Middle frontal gyrus (tissue), 1 donor: ENCODE measurements around the gene TYROBP.
"Not testable (repeated sequence)": the region's sequence is repeated elsewhere in the genome, so short reads cannot be mapped to it uniquely, and the experiment has no call there.

Experiments
- DNase-seq: peaks from one replicate; pipeline ENCODE4 v3.0.0-alpha.2; 2015; ENCODE audit warnings: low spot score; ENCODE audit errors: extremely low spot score

TYROBP gene

GRCh38 chr19:35932291-35932936 is 24.3 kb upstream of the TYROBP start:
- DNase-seq: no peak

- no peak for DNase-seq
Measured at GRCh38 chr19:35931874-35932202, 23.7 kb upstream of the TYROBP start.

DNA sequence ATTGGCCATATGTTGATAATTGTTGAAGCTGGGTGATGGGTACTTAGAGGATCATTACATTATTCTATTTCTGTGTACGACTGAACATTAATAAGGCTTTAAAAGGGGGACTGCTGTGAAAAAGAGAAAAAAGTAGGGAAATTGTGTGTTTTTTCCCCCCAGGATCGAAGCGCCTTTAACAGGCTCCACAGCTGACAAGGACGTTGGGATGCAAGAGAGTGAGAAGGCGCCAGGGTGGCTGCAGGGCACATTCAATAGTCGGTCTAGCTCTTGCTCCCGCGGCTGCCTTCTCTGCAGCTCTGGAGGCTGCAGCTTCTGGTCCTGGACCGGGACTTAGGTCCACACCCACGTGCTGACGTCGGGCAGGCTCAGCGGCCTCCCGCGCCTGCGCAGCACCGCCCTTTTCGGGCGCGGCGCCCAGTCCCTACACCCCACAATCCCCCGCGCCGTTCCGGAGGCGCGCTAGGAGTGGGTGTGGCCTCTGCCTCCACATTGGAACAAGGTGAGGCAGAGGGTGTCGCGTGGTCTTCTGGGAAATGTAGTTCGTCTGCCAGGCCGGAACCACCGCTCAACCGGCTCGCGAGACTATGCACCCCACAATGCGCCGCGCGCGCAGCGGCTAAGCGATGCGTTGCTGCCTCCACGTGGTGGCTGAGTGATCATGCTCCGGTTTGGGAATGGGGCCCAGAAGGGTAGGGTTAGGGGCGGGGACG is 23.2 kb upstream of the TYROBP start:
- peak; percentile 97 for DNase-seq

DNA sequence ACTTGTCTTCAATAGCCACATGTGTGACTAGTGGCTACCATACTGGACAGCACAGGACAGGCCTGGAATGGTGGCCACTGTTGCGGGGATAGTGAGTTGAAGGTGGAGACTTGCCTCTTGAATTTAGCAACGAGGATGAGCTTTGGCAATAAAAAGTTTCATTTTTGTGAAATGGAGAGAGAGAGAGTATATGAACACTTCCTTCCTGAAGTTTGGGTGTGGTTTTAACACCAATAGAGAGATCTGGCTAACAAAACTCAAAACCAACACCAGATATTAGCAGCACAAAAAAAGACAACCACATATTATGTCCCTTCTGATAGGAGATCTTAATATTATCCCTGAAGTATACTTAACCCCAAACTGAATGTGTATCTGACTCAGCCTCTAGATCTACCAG is 21.8 kb upstream of the TYROBP start:
- no peak for DNase-seq

DNA sequence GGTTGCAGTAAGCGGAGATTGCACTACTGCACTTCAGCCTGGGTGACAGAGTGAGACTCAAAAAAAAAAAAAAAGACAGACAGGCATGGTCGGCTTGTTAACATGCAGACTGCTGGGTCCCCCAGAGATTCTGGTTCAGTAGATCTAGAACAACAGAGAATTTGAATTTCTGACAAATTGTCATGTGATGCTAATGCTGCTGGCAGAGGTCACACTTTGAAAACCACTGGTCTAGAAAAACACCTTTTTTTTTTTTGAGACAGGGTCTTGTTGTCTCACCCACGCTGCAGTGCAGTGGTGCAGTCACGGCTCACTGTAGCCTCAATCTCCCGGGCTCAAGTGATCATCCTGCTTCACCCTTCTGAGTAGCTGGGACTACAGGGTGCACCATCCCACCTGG is 20.4 kb upstream of the TYROBP start:
- DNase-seq: no peak

- no peak for DNase-seq
Measured at GRCh38 chr19:35925501-35925900, 17.4 kb upstream of the TYROBP start.

GRCh38 chr19:35921012-35921411 is 12.9 kb upstream of the TYROBP start:
- no peak for DNase-seq

- DNase-seq: no peak
Measured at GRCh38 chr19:35919306-35919705, 11.2 kb upstream of the TYROBP start.

DNA sequence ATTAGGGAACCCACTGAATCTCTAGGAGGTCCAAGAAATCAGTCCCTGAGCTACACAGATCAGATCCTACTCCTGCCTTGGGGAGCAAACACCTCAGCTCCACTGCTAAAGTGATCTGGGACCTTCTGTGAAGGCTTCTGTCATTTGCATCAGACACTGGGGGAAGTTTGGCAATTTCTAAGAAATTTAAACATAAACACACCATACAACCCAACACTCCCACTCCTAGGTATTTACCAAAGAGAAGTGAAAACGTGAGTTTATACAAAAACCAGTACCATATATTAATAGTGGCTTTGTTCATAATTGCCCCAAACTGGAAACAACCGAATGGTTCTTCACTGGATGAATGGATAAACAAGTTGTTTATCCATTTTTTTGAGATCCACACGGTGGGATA is 7.3 kb upstream of the TYROBP start:
- DNase-seq: no peak

GRCh38 chr19:35913589-35913988 is 5.5 kb upstream of the TYROBP start:
- DNase-seq: no peak

DNA sequence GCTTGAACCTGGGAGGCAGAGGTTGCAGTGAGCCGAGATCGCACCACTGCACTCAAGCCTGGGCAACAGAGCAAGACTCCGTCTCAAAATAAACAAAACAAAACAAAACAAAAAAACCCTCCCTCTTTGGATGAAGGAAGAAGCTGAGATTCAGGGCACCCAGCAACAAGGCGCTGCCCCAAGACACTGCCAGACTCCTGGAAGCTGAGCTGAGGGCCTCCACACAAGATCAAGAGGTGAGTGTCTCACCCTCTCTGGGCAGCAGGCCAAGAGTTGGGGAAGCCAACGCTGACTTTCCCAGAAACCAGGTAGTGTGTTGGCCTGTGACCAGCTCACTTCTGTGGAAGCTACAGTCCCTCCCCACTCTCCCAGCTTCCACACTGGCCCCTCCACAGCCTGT is 3.7 kb upstream of the TYROBP start:
- DNase-seq: no peak

DNA sequence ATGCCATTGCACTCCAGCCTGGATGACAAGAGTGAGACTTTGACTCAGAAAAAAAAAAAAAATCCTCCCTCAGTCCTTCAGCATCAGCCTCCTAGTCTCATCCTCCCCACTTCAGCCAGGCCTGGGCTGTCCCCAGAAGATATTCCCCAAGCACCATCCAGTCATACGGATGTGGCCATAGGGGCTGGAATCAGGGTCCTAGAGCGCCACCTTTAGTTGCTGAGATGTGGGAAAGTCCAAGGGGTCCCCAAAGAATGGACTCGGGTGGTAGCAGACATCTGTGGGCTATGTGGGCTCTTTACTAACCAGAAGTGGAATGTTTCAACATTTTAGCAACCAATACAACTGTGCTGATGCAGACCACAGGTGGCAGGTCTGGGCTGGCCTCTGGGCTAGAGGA is 3.1 kb upstream of the TYROBP start:
- DNase-seq: no peak

- DNase-seq: not testable (repeated sequence)
Measured at GRCh38 chr19:35910355-35910754, 2.3 kb upstream of the TYROBP start.

DNA sequence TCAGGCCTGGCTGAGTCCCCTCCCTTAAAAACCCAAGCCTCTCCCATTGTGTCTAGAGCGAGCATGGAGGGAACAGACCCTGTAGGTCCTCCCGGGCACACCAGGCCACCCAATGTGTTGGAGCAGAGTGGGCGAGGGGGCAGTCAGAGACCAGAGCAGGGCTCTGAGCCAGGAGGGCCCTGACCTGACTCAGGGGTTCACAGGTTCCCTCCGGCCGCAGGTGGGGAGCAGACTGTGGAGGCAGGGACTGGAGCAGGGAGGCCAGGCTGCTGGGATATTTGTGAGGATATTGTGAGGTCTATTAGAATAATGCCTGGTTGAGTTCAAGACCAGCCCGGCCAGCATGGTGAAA is 1.6 kb upstream of the TYROBP start:
- DNase-seq: no peak

DNA sequence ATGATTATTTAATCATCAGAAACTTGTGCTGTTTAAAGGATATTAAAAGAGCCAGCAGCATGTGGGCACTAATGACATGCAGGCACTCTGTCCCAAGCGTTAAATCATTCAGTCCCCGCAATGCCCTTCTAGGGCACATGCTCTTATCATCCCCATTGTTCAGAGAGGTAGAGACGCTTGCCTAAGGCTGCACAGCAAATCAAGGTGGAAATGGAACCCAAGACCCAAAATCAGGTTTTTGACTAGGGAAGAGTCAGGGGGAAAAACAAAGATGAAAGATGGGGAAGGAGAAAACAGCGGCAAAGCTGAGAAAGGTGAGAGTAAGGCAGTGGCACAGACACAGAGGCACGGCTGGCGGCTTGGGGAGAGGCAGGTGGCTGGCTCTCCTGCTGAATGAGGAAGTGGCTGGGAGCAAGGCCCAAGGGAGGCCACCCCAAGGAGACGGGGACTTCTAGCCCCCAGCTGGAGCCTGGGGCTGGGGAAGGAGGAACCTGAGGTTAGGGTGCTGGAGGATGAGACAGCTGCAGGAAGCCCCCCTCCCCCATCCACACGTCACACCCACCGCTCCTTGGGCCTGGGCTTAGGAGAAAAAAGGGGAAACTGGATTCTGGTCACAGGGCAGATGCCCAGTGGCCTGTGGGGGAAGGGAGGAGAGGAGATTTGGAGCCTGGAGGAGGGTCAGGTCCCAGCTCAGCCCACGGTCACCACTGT is 1.0 kb upstream of the TYROBP start:
- no peak for DNase-seq

- DNase-seq: no peak
Measured at GRCh38 chr19:35907377-35907745, 734 bp downstream of the TYROBP start.

- DNase-seq: no peak
Measured at GRCh38 chr19:35905178-35905727, 2.8 kb downstream of the TYROBP start.

DNA sequence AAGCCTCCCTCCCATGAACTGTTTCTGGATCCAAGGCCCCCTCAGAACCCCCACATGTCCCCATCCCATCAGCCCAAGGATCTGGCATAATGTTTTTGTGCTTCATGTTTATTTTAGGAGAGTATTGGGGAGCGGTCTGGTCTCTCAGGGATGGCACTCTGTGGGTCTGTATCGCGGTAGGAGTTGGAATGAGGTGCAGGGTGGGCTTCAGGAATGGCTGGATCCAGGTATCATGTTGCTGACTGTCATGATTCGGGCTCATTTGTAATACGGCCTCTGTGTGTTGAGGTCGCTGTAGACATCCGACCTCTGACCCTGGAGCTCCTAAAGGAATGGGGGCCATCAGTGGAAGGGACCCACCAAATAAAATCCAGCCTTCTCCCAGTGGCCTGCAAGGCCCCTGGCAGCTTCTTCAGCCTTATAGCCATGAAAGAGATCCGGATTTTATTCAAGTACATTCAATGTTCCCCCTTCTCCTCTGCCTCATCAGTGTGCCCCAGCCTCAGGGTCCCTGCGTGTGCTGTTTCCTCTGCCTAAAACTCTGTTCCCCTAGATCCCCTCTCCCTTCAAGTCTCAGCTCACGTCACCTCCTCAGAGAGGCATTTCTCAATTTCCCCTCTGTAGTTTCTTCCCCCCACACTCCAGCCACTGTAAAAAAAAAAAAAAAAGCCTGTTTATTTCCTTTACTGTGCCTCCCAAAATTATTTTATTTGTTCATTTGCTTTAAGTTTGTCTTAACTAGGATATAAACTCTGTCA is 3.6 kb downstream of the TYROBP start:
- DNase-seq: no peak

- no peak for DNase-seq
Measured at GRCh38 chr19:35903550-35904179, 4.4 kb downstream of the TYROBP start.

DNA sequence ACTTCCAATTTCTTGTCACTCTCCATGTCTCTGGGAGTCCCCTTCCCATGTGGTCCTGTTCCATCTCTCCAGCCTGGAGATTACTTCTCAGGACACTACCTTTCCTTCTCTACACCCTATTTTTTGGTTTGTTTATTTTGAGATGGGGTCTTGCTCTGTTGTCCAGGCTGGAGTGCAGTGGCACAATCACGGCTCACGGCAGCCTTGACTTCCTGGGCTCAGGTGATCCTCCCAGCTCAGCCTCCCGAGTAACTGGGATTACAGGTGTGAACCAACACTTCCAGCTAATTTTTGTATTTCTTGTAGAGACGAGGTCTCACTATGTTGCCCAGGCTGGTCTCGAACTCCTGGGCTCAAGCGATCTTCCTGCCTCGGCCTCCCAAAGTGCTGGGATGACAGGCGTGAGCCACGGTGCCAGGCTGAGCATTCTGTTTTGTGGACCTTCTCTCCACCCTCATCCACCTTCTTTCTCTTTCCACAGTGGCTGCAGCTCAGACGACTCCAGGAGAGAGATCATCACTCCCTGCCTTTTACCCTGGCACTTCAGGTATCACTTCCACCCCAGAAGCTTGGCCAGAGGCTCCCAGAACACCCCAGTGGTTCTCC is 5.1 kb downstream of the TYROBP start:
- DNase-seq: no peak
